Astrocyte (in vitro differentiated cells and primary cell): Measurements from ENCODE around the gene ELK4.

Experiments
- CTCF ChIP-seq: IDR thresholded peaks from 2 replicates; pipeline ENCODE4 v1.5.1; 2011; ENCODE audit warnings: low read depth, mild to moderate bottlenecking, inconsistent platforms, low read length, moderate library complexity; ENCODE audit not compliant: insufficient read depth
- EZH2 ChIP-seq: IDR thresholded peaks from 2 replicates; pipeline ENCODE4 v1.6.1; 2012; ENCODE audit warnings: mild to moderate bottlenecking, low read length, inconsistent platforms; ENCODE audit not compliant: insufficient read depth

- no peak for TF ChIP-seq CTCF
- no peak for TF ChIP-seq EZH2
Observed at GRCh38 chr1:205650241-205650640, 18.4 kb upstream of the ELK4 start.
